NCI-H2107 treated with DMSO at 0.1 percent for 48 hours (cell line): ENCODE results near the gene FAM174B.

ENCODE experiments used
- DNase-seq: peaks from one replicate; lab custom pipeline; 2025; ENCODE audit not compliant: unreplicated experiment; lab: John Stamatoyannopoulos, UW

Gene FAM174B

DNA sequence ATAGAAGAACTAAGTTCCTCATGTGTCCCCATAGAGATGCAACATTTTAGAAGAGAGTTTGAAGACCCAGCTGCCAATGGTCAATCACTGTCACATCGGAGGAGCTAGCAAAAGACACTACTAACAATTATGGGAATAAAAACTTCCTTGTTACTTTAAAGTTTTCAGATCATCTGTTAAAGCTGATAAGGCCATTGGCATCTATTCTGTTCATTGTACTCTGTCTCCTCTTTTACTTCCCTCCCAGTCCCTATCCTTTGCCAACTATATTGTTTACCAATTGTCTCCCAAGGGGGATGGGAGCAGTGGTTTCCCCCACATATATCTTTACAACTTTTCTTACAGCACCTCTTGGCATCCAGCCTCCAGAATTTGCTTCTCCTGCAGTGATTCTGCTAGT lies 81.0 kb downstream of the FAM174B start:
- no peak for DNase-seq

- DNase-seq: no peak
Measured at GRCh38 chr15:92574161-92574560, 81.4 kb downstream of the FAM174B start.

DNA sequence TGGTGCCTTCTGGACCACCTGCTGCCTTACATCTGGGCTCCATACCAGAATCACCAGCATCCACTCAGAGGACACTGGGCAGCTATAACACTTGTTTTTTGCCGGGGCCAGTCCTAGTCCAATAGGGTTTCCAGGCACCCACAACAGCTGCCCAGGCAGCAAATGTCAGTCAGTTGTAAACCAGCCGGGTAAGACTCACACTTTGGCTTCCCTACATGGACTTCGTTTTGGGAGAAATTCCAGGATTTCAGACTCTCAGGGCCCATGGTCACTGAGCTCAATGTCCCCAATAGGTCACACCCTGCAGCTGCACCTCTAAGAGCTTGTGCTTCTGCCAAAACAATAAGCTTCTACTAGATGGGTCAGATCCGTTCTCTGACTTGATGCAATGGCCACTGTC lies 83.8 kb downstream of the FAM174B start:
- DNase-seq: no peak

GRCh38 chr15:92570391-92570790 lies 85.2 kb downstream of the FAM174B start:
- no peak for DNase-seq

GRCh38 chr15:92569778-92570177 lies 85.8 kb downstream of the FAM174B start:
- DNase-seq: no peak
